ENCODE data around the gene IL21R.
A peak's percentile ranks its signal among the peaks of the same experiment; 100 is the strongest.

The IL21R gene

GRCh38 chr16:27401768-27402568, at the start of gene IL21R:
Gene IL21R, plus strand, starts transcription at chr16:27402174. Its CDS starts 27,898 bp downstream, at chr16:27430072.
- peak; percentile 66 for DNase-seq (ENCODE audit: extremely low spot score, insufficient read length, low read depth)
- peak; percentile 96 for FAIRE-seq

GRCh38 chr16:27353853-27354252, 48.1 kb upstream of the IL21R start:
- FAIRE-seq (no peak), DNase-seq (ENCODE audit: extremely low spot score, insufficient read length, low read depth) (no peak)

GRCh38 chr16:27355610-27356009, 46.4 kb upstream of the IL21R start:
- FAIRE-seq (peak; percentile 31), DNase-seq (ENCODE audit: extremely low spot score, insufficient read length, low read depth) (no peak)

- no peak for FAIRE-seq
- no peak for DNase-seq (ENCODE audit: extremely low spot score, insufficient read length, low read depth)
Observed at GRCh38 chr16:27356794-27357193, 45.2 kb upstream of the IL21R start.

- DNase-seq (ENCODE audit: extremely low spot score, insufficient read length, low read depth) (no peak), FAIRE-seq (no peak)
Observed at GRCh38 chr16:27359051-27359450, 42.9 kb upstream of the IL21R start.

- no peak for FAIRE-seq
- no peak for DNase-seq (ENCODE audit: extremely low spot score, insufficient read length, low read depth)
Observed at GRCh38 chr16:27359615-27360014, 42.4 kb upstream of the IL21R start.

GRCh38 chr16:27361987-27362386, 40.0 kb upstream of the IL21R start:
- no peak for FAIRE-seq
- DNase-seq (ENCODE audit: extremely low spot score, insufficient read length, low read depth) = no peak

GRCh38 chr16:27362570-27363245, 39.3 kb upstream of the IL21R start:
- FAIRE-seq (no peak), DNase-seq (ENCODE audit: extremely low spot score, insufficient read length, low read depth) (no peak)

- FAIRE-seq (no peak), DNase-seq (ENCODE audit: extremely low spot score, insufficient read length, low read depth) (no peak)
Observed at GRCh38 chr16:27363246-27363632, 38.7 kb upstream of the IL21R start.

GRCh38 chr16:27363797-27364196, 38.2 kb upstream of the IL21R start:
- no peak for DNase-seq (ENCODE audit: extremely low spot score, insufficient read length, low read depth)
- no peak for FAIRE-seq

GRCh38 chr16:27364493-27365141, 37.4 kb upstream of the IL21R start:
- FAIRE-seq = peak; percentile 26
- DNase-seq (ENCODE audit: extremely low spot score, insufficient read length, low read depth) = no peak

GRCh38 chr16:27365142-27366089, 36.6 kb upstream of the IL21R start:
- no peak for FAIRE-seq
- DNase-seq (ENCODE audit: extremely low spot score, insufficient read length, low read depth) = no peak

GRCh38 chr16:27366687-27367460, 35.1 kb upstream of the IL21R start:
- FAIRE-seq (peak; percentile 54), DNase-seq (ENCODE audit: extremely low spot score, insufficient read length, low read depth) (no peak)

GRCh38 chr16:27367461-27368357, 34.3 kb upstream of the IL21R start:
- peak; percentile 71 for DNase-seq (ENCODE audit: extremely low spot score, insufficient read length, low read depth)
- peak; percentile 97 for FAIRE-seq

GRCh38 chr16:27368358-27368722, 33.6 kb upstream of the IL21R start:
- DNase-seq (ENCODE audit: extremely low spot score, insufficient read length, low read depth) (no peak), FAIRE-seq (no peak)

GRCh38 chr16:27369806-27370205, 32.2 kb upstream of the IL21R start:
- FAIRE-seq (no peak), DNase-seq (ENCODE audit: extremely low spot score, insufficient read length, low read depth) (no peak)

GRCh38 chr16:27370318-27370717, 31.7 kb upstream of the IL21R start:
- no peak for FAIRE-seq
- no peak for DNase-seq (ENCODE audit: extremely low spot score, insufficient read length, low read depth)

GRCh38 chr16:27373312-27373711, 28.7 kb upstream of the IL21R start:
- FAIRE-seq = no peak
- DNase-seq (ENCODE audit: extremely low spot score, insufficient read length, low read depth) = no peak

All from GM18507 (cell line).